Measurements from ENCODE around the gene DNAJA2. TPM values are rescaled to one million over a fixed set of nuclear protein-coding genes. Genes with fewer than 3 reads are reported as not detected.

Gene DNAJA2
- total and polyA plus RNA-seq, 8 donors = 13.0 to 26.6 (median 21.7) TPM

DNA sequence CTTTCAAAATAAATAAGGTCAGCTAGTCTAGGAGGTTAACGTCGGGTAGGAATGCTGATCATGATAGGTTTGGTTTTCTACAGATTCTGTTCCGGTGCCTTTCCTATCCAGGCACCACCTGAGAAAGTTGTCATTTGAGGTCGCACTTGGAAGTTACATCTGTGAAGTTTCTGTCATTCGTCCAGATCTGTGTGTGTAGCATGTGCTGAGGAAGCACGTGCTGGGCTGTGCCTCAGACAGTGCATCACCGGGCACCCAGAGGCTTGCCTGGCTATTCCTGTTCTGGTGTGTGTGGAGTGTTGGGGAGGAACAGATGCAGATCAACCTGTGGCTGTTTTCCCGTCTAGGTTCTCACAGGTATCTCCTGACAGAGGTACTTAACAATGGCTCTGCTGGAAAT lies 42.6 kb downstream of the DNAJA2 start:
- intact Hi-C loops (cut with DNase I) = no loop called here
- TF ChIP-seq CTCF (IDR thresholded peaks at IDR 0.05) = no peak
- 78 to 80% methylated on average over 8 of the region's 8 CpGs for WGBS, 2 donors
- ATAC-seq = no peak
- Histone ChIP-seq H3K4me3 (no peak overlapping the region), H3K36me3 (peaks cover 0 to 44% (median 30%) of the 10 kb centered on the region in 3 donors), H3K4me1 (no peaks in the 10 kb centered on the region), H3K9me3 (no peaks in the 10 kb centered on the region), H3K27me3 (no peaks in the 10 kb centered on the region), H3K27ac (no peak overlapping the region)
- DNase-seq = no peak
- FAIRE-seq = no peak

GRCh38 chr16:46929378-46930332 lies 43.8 kb downstream of the DNAJA2 start:
- Histone ChIP-seq H3K9me3 (no peaks in the 10 kb centered on the region), H3K4me1 (no peaks in the 10 kb centered on the region), H3K27ac (no peak overlapping the region), H3K4me3 (no peak overlapping the region), H3K36me3 (peaks cover 0 to 54% (median 30%) of the 10 kb centered on the region in 3 donors), H3K27me3 (no peaks in the 10 kb centered on the region)
- FAIRE-seq (no peak), ATAC-seq (peak; percentile 39 to 96 (median 83)), DNase-seq (peak; percentile 47 to 88 (median 74))
- peak; percentile 79 to 91 (median 83) for TF ChIP-seq CTCF (IDR thresholded peaks at IDR 0.05)
- intact Hi-C loops (cut with DNase I) = no loop called here
- WGBS, 2 donors = 63 to 64% methylated on average over 43 of the region's 43 CpGs

- no peak for FAIRE-seq
- no peak for TF ChIP-seq CTCF (IDR thresholded peaks at IDR 0.05)
- no peaks in the 10 kb centered on the region for H3K9me3 ChIP-seq
- no peaks in the 10 kb centered on the region for H3K27me3 ChIP-seq
- ATAC-seq = no peak
- no peak overlapping the region for H3K4me3 ChIP-seq
- peaks cover 0 to 62% (median 37%) of the 10 kb centered on the region in 3 donors for H3K36me3 ChIP-seq
- 82 to 86% methylated on average over 15 of the region's 15 CpGs for WGBS, 2 donors
- intact Hi-C loops (cut with DNase I) = no loop called here
- no peaks in the 10 kb centered on the region for H3K4me1 ChIP-seq
- no peak overlapping the region for H3K27ac ChIP-seq
- no peak for DNase-seq
These were observed 44.7 kb downstream of the DNAJA2 start for GRCh38 chr16:46928811-46929210.

DNA sequence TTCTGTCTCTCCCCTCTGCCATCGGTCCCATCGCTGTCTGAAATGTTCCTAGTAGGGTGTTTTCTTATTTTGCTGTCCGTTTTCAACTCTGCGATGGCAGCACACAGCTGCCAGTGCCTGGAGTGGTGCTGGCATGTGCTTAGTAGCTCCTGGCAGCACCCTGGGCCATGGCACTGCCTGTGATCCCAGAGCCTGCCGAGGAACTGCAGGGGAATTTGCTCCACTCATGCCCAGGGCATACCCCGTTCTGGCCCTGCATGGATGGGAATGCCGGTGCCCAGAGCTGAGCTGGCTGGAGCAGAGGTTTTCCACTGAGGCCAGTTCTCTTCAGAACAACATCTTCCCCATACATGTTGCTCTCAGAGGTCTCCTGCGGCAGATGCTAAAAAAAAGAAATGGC lies 46.2 kb downstream of the DNAJA2 start:
- 90 to 91% methylated on average over 8 of the region's 8 CpGs for WGBS, 2 donors
- no peak for FAIRE-seq

More for the DNA sequence above, 46.2 kb downstream of the DNAJA2 start:
- TF ChIP-seq CTCF (IDR thresholded peaks at IDR 0.05) = no peak
- ATAC-seq (no peak), DNase-seq (no peak)
- H3K9me3 ChIP-seq = no peaks in the 10 kb centered on the region
- no peak overlapping the region for H3K27ac ChIP-seq
- intact Hi-C loops (cut with DNase I) = no loop called here
- H3K27me3 ChIP-seq = no peaks in the 10 kb centered on the region
- H3K4me1 ChIP-seq = peaks cover 0 to 1% (median 0%) of the 10 kb centered on the region in 3 donors
- peaks cover 0 to 76% (median 44%) of the 10 kb centered on the region in 3 donors for H3K36me3 ChIP-seq
- no peak overlapping the region for H3K4me3 ChIP-seq

Data from pancreas (tissue), 10 donors.